Stimulated activated CD8-positive, alpha-beta memory T cell treated with anti-CD3 and anti-CD28 coated beads, Interleukin-4, amount 100 ng/mL, for 24 hours (primary cell): Measurements from ENCODE around the gene ZDHHC8.
"Not testable (repeated sequence)": the region's sequence is repeated elsewhere in the genome, so short reads cannot be mapped to it uniquely, and the experiment has no call there.

ENCODE experiments used
- DNase-seq: peaks from one replicate; pipeline ENCODE4 v3.0.0-alpha.2; 2020; ENCODE audit warnings: low read depth

ZDHHC8 gene

GRCh38 chr22:20145206-20145831 is 13.7 kb downstream of the ZDHHC8 start:
- DNase-seq: no peak

DNA sequence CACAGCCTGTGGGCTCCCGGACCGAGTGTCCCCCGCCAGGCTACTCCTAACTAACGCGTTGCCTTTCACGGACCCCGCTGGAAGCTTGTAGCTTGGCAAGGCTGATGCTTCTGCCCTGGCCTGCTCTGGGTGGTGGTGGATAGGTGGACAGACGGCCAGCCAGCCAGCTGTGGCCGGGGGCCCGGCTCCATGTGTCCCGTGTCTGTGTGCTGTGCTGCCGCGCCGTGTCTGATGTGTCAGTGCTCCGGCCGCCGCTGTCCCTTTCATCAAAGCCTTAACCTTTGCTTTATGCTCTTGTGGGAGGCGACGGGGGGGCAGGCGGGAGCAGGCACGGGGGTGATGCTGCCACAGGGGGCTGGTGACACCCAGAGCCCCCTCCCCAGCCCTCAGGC is 14.2 kb downstream of the ZDHHC8 start:
- DNase-seq: no peak

DNA sequence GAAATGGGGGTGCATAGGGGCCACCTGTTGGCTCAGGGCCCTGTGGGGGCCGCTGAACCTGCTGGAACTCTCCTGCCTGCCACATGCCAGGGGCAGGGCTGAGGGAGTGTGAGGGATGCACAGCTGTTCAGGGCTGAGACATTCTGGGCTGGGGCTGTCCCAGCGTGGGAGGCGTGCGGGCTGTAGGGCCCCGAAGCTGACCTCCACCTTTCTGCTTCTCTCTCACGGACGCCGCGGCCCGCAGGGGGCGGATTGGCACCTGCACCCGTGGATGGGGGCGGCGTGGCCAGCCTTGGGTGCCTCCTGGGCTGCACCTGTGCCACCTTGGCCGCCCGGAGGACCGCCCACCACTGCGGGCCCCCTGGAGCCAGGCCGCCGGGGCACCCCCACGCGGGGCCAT is 15.2 kb downstream of the ZDHHC8 start:
- no peak for DNase-seq

DNA sequence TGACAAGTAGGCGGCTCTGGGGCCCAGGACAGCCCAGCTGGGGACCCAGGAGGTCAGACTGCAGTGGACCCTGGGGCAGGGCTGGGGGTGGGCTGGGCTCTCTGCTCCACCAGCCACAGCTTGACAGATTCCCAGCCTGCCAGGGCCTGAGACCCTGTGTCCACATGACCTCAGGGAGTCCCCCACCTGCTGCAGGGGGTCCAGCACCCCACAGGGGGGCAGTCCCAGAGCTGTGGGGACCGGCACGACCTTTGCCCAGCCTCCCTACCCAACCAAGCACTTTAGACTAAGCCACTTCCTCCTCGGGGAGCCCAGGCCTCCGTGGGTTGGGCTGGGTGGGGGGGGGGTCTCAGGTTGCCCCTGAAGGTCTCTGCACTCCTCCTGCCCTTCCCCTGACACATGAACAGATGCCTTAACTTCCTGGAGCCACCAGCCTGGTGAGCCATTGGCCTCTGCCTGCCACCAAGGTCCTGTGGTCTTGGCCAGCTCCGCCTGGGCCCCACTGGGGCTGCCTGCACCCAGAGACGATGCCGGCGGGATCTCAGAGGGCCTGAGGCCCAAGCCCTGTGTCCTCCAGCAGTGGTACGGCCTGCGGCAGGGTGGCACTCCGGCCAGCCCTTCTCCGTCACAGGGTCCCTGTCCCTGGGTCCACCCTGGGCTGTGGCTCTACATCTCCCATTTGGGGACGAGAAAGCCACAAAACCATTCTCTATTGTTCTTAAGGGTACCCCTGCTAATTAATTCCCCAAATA is 15.8 kb downstream of the ZDHHC8 start:
- DNase-seq: no peak

GRCh38 chr22:20148414-20148813 is 16.8 kb downstream of the ZDHHC8 start:
- no peak for DNase-seq

- no peak for DNase-seq
These were observed 17.9 kb downstream of the ZDHHC8 start for GRCh38 chr22:20149257-20150250.

- DNase-seq: no peak
These were observed 19.0 kb downstream of the ZDHHC8 start, which contains the start of gene CCDC188 for GRCh38 chr22:20150381-20151275. Gene CCDC188, minus strand, starts transcription at chr22:20151055. Its CDS starts 69 bp downstream, at chr22:20150986.

GRCh38 chr22:20151276-20151588 is 19.6 kb downstream of the ZDHHC8 start:
- no peak for DNase-seq

DNA sequence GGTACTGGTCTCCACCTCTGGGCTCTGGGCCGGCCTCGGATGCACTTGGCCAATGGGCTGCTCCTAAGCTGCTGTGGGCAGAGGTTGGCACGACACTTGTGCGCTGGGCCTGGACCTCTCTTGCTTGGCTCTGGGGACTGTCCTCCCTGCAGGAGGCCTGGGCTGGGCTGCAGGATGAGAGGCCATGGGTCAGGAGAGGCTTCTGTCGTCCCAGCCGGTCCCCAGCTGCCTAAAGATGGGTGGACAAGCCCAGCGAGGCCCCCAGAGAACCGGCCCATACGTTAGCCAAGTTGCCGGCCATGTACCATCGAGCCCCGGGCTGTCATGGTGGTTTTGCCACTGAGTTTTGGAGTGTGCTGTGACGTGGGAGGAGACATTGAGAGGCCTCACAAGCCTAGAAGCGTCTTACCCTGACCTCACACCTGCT is 20.9 kb downstream of the ZDHHC8 start:
- DNase-seq: no peak

DNA sequence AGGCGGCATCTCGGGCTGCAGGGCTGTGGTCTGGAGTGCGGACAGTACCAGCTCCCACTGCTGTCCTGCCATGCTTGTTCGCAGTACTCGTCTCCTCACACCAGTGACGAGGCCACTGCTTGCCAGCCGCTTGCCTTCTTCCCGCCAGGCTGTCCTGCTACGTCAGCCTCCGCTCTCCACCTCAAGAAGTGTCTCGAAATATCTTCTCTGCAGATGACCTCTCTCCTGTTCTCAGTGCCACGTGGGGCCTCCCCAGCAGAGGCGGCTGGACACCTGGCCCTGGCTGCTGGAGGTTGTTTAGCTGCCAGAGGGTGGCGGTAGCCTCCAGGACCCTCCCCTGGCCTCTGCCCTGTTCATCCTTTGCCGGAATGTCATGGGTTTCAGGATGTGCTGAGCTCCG is 22.3 kb downstream of the ZDHHC8 start:
- no peak for DNase-seq

- no peak for DNase-seq
These were observed 23.1 kb downstream of the ZDHHC8 start for GRCh38 chr22:20154602-20155187.

GRCh38 chr22:20155330-20156041 is 23.9 kb downstream of the ZDHHC8 start:
- DNase-seq: no peak

- no peak for DNase-seq
These were observed 24.4 kb downstream of the ZDHHC8 start for GRCh38 chr22:20156042-20156389.

- DNase-seq: peak; percentile 85
These were observed 25.2 kb downstream of the ZDHHC8 start for GRCh38 chr22:20156611-20157429.

- DNase-seq: no peak
These were observed 26.0 kb downstream of the ZDHHC8 start for GRCh38 chr22:20157430-20158183.

DNA sequence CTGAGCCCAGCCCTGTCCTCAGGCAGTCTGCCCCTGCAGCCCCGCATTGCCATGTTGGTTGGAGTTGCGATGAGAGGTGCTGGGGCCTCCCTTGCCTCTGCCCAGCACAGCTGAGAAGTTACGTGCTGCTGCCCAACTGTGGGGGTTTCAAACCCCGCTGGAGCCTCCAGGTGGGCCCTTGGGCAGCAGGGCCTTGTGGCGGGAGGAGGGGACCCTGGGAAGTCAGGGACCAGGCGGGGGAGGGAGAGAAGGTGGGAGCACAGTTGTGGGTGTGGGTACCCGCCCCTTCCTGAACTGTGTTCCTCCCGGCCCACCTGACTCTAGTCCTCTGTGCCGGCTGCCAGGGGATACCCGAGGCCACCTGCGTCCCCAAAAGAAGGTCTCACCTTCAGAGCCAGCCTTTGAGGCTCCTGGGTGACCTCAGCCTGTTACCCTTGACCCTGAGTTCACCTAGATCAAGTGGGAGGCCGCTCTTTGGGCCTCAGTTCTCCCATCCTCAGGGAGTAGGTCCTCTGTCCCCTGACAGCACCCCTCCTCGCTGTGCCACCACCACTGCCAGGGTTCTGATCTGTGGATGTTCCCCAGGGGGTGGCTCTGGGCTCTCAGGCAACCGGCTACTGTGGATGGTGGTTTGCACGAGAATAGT is 26.9 kb downstream of the ZDHHC8 start:
- DNase-seq: no peak

DNA sequence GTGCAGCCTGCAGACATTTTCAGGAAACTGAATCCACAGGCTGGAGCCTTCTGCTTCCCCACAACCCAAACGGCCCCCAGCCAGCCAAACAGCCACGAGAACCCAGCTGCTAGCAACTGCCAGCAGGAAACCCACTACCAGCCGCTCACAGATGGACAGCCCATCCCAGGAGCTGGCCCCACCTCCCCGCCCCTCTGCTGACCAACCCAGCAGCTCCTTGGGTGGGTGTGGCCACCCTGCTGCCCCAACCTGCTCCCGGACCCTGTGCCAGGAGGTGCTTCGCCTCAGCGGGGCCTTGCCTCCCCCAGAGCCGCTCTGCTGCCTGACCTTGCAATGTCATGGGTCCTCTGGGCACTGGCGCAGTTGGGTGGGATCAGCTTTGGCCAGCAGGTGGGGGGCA is 27.5 kb downstream of the ZDHHC8 start:
- DNase-seq: no peak

DNA sequence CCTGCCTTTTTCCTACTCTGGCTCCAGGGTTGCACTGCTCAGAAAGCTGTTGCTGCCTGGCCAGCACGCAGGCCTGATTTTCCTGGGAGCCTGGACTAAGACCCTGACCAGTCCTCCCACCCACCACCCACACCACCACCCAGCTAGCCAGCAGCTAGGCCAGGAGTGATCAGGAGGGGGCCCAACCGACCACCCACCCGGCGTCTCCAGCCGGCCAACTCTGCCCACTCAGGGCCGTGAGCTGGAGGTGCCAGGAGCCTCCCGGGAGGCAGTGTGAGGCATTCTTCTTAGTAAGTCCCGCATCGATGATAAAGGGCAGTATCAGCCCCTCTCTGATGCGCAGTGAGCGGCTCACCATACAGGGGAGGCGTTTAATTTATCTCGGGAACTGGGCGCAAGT is 27.9 kb downstream of the ZDHHC8 start:
- DNase-seq: not testable (repeated sequence)
